Aorta (tissue), 5 donors: ENCODE measurements around the gene SLC24A3. TPM values are rescaled to one million over a fixed set of nuclear protein-coding genes. Genes with fewer than 3 reads are reported as not detected.

Source experiments
- ATAC-seq: fragments of 200-7000 bp; cut with Tn5 transposase; one replicate; pipeline ENCODE4 v1.9.1; 2022; ENCODE audit warnings: moderate library complexity; ENCODE audit not compliant: low FRiP score
- DNase-seq, 2 donors: peaks; one replicate each; pipeline ENCODE4 v3.0.0-alpha.2; 2020
- H3K27ac ChIP-seq, 2 donors: one replicate each; pipeline ENCODE4 v1.5.1; 2013; ENCODE audit warnings: low read length in 2 of 2, mild to moderate bottlenecking in 2 of 2, moderate library complexity in 2 of 2, control low read depth in 1 of 2, inconsistent platforms in 1 of 2, low read depth in 1 of 2
- H3K27me3 ChIP-seq, 2 donors: one replicate each; pipeline ENCODE4 v1.6.1; 2013; ENCODE audit warnings: control low read depth in 1 of 2, low read length in 1 of 2, mild to moderate bottlenecking in 1 of 2, moderate library complexity in 1 of 2; ENCODE audit not compliant: insufficient read depth in 2 of 2, control insufficient read depth in 1 of 2
- H3K36me3 ChIP-seq, 2 donors: one replicate each; pipeline ENCODE4 v1.6.1; 2013; ENCODE audit warnings: control low read depth in 1 of 2, low read length in 1 of 2, mild to moderate bottlenecking in 1 of 2; ENCODE audit not compliant: insufficient read depth in 2 of 2, control insufficient read depth in 1 of 2
- H3K4me1 ChIP-seq, 2 donors: one replicate each; pipeline ENCODE4 v1.6.1; 2013; ENCODE audit warnings: low read length in 2 of 2, control low read depth in 1 of 2, mild to moderate bottlenecking in 1 of 2, moderate library complexity in 1 of 2; ENCODE audit not compliant: insufficient read depth in 2 of 2, control insufficient read depth in 1 of 2
- H3K4me3 ChIP-seq, 2 donors: one replicate each; pipeline ENCODE4 v1.5.1; 2013; ENCODE audit warnings: low read length in 2 of 2, control low read depth in 1 of 2, mild to moderate bottlenecking in 1 of 2
- H3K9me3 ChIP-seq: one replicate; pipeline ENCODE4 v1.6.1; 2013; ENCODE audit warnings: mild to moderate bottlenecking, low read length; ENCODE audit not compliant: control insufficient read depth
- WGBS, 2 donors: extraction: QIAGEN DNeasy Blood & Tissue Kit; methylation state at CpG; one replicate each; pipeline ENCODE4 v1.1.7; 2013; 5-methylcytosine and 5-hydroxymethylcytosine counted together
- intact Hi-C, 2 donors: fragments of 100-400 bp; cut with DNase I; formaldehyde crosslinking; loops; one replicate each; pipeline versions ENCODE4 v1.14.2 to v1.15.0; 2022
- polyA plus RNA-seq, 2 donors: library from polyadenylated mRNA; stranded (reverse); fragments of 200-250 nt; gene quantifications; one replicate each; pipeline ENCODE4 v1.2.3, GENCODE V29; 2013
- total RNA-seq, 2 donors: library from RNA; stranded (reverse); fragmentation: NEBNext Ultra II Directional; extraction: Animal tissue kit (Norgen Biotek cat#: 25700); gene quantifications; one replicate each; pipeline ENCODE4 v1.2.1, GENCODE V29; 2021
- donor health status: healthy with polysubstance abuse.
- donor health status: Bipolar disorder and iron deficiency.
- donor health status: DM: no; HTN: no; CAD: no.
- donor health status: DM: no; HTN: no; CAD: no.
- donor health status: DM: yes; HTN: yes; CAD: no.

SLC24A3 gene
- total and polyA plus RNA-seq, 4 donors: 8.8 to 24.9 (median 19.1) TPM

DNA sequence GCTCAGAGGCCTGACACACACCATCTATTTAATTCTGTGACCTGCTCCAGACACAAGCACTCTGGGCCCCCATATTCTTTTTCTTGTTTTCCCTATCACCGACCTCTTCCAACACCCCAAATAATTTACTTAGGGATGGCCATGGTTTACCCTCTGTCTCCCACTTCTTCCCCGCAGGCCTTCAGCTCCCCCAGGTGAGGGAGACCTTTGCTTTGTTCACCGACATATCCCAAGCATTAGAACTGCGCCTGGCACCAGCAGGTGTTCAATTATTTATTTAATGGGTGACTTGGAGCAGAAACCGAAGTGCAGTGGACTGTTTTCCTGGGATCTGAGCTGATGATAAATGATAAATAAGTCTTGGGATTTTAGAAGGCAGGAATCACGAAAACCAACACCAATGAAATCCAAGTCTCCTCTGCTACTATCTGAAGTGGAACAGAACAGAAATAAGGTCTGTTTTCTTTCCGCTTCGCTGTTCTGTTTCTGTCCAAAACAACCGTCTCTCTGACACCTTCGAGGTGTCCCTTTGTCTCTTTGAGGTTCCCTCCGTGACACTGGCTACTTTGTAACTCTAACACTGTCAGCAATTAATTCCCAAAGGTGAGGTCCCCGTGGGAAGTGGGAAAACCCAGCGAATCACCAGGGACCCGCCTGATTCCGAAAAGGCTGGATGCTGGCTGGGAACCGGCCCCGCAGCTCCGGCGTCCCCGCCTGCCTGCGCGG lies 544.5 kb downstream of the SLC24A3 start:
- no peaks in the 10 kb centered on the region for H3K9me3 ChIP-seq
- H3K4me1 ChIP-seq: no peaks in the 10 kb centered on the region
- ATAC-seq (no peak), DNase-seq (no peak)
- intact Hi-C loops: loop anchor here in 1 of 2 donors (5.0 kb wide), 1 partner anchor 65 kb away; no protein-coding TSS in a partner anchor
- WGBS, 2 donors: 18% methylated on average over 22 of the region's 22 CpGs
- no peaks in the 10 kb centered on the region for H3K27me3 ChIP-seq
- H3K27ac ChIP-seq: peak overlapping the region; percentile 63 to 88
- no peaks in the 10 kb centered on the region for H3K36me3 ChIP-seq
- H3K4me3 ChIP-seq: peak overlapping the region; percentile 59 to 90

DNA sequence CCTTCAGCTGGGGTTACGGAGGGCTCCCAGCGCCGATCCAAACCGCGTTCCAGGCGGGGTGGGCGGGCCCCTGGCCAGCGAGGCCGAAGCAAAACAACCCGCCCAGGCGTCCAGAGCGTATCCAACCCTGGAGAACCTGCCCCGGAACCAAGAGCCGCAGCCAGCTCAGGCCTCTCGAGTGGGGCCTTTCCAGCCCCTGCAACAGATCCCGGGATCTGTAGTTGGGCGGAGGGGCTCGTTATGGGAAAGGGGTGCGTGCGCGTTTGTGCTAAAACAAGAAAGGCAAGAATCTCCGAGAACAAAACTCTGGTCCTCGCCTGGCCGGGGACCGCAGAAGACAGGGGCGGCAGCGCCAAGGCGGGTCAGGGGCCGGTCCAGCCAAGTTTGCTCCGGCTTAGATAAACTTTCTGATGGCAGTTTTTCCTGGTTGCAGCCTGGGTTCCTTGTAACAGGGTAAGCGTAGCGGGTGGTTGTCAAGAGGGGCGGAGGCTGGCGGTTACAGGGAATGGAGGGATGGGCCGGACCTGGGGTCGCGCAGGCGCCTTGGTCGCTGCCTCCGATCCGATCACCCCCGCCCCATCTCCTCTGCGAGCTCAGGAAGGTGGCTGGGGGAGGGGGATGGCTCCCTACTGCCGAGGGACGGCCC lies 545.2 kb downstream of the SLC24A3 start:
- Histone ChIP-seq H3K9me3 (no peaks in the 10 kb centered on the region), H3K4me3 (peak overlapping the region; percentile 59 to 90), H3K4me1 (no peaks in the 10 kb centered on the region), H3K27ac (peak overlapping the region; percentile 15 to 88), H3K36me3 (no peaks in the 10 kb centered on the region), H3K27me3 (no peaks in the 10 kb centered on the region)
- ATAC-seq (peak; percentile 94), DNase-seq (peak; percentile 94 to 95)
- WGBS, 2 donors: 0 to 1% methylated on average over 40 to 45 of the region's 45 CpGs
- intact Hi-C loops: loop anchor here in 1 of 2 donors (5.0 kb wide), 1 partner anchor 65 kb away; no protein-coding TSS in a partner anchor

DNA sequence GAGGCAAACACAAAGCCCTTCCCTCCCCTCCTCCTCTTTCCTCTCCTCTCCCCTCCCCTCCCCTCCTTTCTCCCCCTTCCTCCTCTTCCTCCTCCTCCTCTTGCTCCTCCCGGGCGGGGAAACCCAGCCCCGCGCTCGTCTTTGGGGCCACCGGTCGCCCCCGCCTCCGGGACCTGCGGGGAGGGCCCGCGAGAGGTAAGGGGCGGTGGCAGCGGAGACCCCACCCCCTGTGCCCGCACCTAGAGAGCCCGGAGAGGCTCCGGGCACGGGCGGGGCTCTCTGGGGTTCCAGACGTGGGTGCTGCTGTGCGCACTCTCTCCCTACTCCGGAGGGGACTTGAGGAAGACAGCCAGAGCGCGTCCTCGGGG lies 545.7 kb downstream of the SLC24A3 start, which contains the start of gene RIN2:
RIN2 (plus strand) TSS at position 126 of the 368 bp plus-strand sequence. CDS start 131,344 bp downstream, outside the sequence.
- H3K4me1 ChIP-seq: no peaks in the 10 kb centered on the region
- intact Hi-C loops: loop anchor here in 1 of 2 donors (5.0 kb wide), 1 partner anchor 66 kb away; no protein-coding TSS in a partner anchor
- no peaks in the 10 kb centered on the region for H3K27me3 ChIP-seq
- peak within 1 kb of the TSS; percentile 59 to 90 for H3K4me3 ChIP-seq
- peak within 1 kb of the TSS; percentile 63 to 88 for H3K27ac ChIP-seq
- ATAC-seq (peak; percentile 75), DNase-seq (peak in 1 of 2 donors; percentile 81)
- no peaks in the 10 kb centered on the region for H3K36me3 ChIP-seq
- no peaks in the 10 kb centered on the region for H3K9me3 ChIP-seq
- WGBS, 2 donors: 1% methylated on average over 14 to 25 of the region's 25 CpGs

DNA sequence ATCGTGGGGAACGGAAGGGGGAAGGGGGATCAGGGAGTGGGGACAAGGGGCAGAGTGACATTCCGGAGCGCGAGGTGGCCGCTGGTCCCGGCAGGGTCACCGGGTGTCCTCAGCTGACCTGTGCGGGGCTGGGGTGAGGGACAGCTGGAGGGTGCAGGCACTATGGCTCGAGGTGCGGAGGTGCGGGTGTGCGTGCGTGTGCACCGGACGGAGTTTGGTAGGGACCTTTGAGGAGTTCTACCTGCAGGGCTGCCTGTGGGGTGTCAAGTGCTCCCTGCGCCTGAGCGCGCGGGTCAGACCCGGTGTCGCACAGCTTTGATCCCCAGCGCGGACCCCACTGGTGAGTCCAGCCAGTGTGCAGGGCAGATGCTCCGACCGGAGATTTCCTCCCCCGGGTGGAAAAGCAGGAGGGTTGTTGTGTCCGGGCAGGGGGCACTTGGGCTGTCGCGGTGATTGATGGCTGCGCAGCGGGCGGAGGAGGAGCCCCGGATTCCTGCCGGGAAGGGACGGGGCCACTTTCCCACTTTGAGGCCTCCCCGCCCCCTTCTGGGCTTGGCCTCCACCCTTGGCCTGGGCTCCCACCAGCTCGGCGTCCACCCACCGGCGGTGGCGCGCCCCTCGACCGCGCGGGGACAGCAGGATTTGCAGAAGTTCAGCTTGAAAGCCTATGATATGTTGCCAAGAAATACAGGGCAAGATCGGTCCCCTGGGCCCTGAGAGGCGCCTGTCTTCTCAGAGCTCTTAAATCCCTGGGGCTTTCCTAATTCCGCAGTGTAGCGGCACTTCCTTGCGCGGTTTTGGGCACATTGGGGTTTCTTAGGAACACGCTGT lies 546.3 kb downstream of the SLC24A3 start:
- intact Hi-C loops: loop anchor here in 1 of 2 donors (5.0 kb wide), 1 partner anchor 66 kb away; no protein-coding TSS in a partner anchor
- H3K9me3 ChIP-seq: no peaks in the 10 kb centered on the region
- no peaks in the 10 kb centered on the region for H3K36me3 ChIP-seq
- peak overlapping the region; percentile 15 to 88 for H3K27ac ChIP-seq
- H3K27me3 ChIP-seq: no peaks in the 10 kb centered on the region
- peak; percentile 86 to 89 for DNase-seq
- no peaks in the 10 kb centered on the region for H3K4me1 ChIP-seq
- peak overlapping the region; percentile 59 to 90 for H3K4me3 ChIP-seq
- 0 to 1% methylated on average over 51 to 54 of the region's 54 CpGs for WGBS, 2 donors
- peak; percentile 69 for ATAC-seq

DNA sequence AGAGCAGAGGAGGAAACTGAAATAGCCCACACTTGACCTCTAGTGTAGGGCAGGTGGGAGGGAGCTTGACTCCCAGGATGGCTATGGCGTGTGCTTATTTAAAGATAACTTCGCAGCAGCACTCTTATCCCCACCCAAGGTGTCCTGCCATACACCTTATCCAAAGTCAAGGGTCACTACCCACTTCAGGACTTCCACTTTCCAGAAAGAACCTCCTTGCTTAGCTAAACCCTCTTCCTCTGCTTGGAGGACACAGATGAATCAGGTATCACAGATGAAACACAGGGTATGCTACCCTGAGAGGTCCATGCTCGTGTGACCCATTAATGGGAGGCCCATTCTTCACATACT lies 547.9 kb downstream of the SLC24A3 start:
- H3K27ac ChIP-seq: no peak overlapping the region
- H3K27me3 ChIP-seq: no peaks in the 10 kb centered on the region
- no peaks in the 10 kb centered on the region for H3K4me1 ChIP-seq
- no peaks in the 10 kb centered on the region for H3K36me3 ChIP-seq
- H3K9me3 ChIP-seq: no peaks in the 10 kb centered on the region
- DNase-seq: no peak
- intact Hi-C loops: no loop called here
- ATAC-seq: no peak
- no peak overlapping the region for H3K4me3 ChIP-seq
- 89% methylated on average over 3 of the region's 3 CpGs for WGBS, 2 donors

DNA sequence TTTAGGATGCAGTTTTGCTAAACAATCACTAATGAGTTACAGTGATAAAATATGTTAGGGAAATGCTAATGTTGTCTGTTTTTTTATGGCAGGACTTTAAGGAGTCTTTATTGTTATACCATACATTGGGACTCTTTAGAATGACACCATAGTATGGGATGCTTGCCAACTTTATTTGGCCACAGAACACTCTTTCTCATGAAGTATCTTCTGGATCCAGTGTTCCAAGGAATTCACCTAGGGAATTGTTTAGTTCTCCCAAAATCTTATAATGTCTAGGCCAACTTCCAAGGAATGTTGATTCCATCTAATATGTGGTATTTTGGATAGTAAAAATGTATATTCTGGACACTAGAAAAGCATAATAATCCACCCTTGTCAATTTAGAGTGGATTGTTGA lies 548.9 kb downstream of the SLC24A3 start:
- Histone ChIP-seq H3K36me3 (no peaks in the 10 kb centered on the region), H3K27me3 (no peaks in the 10 kb centered on the region), H3K4me3 (no peak overlapping the region), H3K4me1 (no peaks in the 10 kb centered on the region), H3K9me3 (no peaks in the 10 kb centered on the region), H3K27ac (no peak overlapping the region)
- DNase-seq (no peak), ATAC-seq (no peak)
- intact Hi-C loops: no loop called here

DNA sequence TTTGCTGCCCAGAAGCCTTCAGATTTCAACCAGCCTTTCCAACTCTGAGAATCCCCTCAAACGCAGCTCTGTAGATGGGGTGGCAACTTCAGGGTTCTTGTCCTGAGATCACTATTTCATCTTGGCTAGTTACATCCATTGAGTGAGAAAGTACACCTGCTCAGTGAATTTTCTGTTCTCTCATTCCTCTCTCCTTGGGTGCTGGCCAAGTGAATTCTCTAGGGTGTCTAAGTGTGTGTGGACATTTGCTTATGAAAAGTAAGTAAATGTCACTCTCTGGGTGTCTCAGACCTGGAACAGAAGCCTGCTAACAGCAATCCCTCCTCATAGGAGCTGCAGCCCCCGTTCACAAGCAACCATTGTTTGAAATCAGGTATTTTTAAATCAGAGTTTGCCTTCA lies 549.4 kb downstream of the SLC24A3 start:
- WGBS, 2 donors: 64 to 70% methylated on average over 2 of the region's 2 CpGs
- intact Hi-C loops: no loop called here
- Histone ChIP-seq H3K27ac (no peak overlapping the region), H3K9me3 (no peaks in the 10 kb centered on the region), H3K36me3 (no peaks in the 10 kb centered on the region), H3K4me1 (no peaks in the 10 kb centered on the region), H3K4me3 (no peak overlapping the region), H3K27me3 (no peaks in the 10 kb centered on the region)
- DNase-seq: no peak
- ATAC-seq: no peak

DNA sequence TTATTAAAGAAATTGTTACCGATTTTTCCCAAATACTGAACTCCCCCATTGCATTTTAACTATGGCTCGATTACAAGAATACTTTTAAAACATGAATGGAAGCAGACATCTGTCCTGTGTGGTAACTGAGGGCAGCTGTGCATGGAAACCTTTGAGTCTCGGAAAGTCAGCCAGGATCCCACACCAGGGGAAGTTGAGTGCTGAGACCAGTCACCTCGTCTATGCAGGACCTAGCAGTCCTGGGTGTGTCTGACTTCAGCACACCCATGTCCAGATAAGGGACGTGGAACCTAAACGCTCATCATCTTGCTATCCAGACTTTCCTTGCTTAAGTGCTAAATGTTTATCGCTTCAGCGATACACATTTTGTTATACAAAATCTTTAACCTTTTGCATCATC lies 551.8 kb downstream of the SLC24A3 start:
- Histone ChIP-seq H3K27ac (no peak overlapping the region), H3K36me3 (no peaks in the 10 kb centered on the region), H3K9me3 (no peaks in the 10 kb centered on the region), H3K4me1 (no peaks in the 10 kb centered on the region), H3K4me3 (no peak overlapping the region), H3K27me3 (no peaks in the 10 kb centered on the region)
- WGBS, 2 donors: 81 to 84% methylated on average over 8 of the region's 8 CpGs
- intact Hi-C loops: no loop called here
- ATAC-seq (no peak), DNase-seq (no peak)
